ENCODE data around the gene SH3D19.
"Not testable (repeated sequence)": the region's sequence is repeated elsewhere in the genome, so short reads cannot be mapped to it uniquely, and the experiment has no call there.

Gene SH3D19

GRCh38 chr4:151097759-151098158 is 227.6 kb downstream of the SH3D19 start:
- peaks cover 21 to 48% of the 10 kb centered on the region in 2 donors for H3K4me1 Mint-ChIP-seq
- no peak for ATAC-seq (replicated peaks)
- H3K9me3 Mint-ChIP-seq = no peaks in the 10 kb centered on the region
- H3K27me3 Mint-ChIP-seq = peaks cover 0 to 13% of the 10 kb centered on the region in 2 donors
- peaks cover 24 to 30% of the 10 kb centered on the region in 2 donors for H3K36me3 Mint-ChIP-seq
- H3K27ac Mint-ChIP-seq = peak overlapping the region; percentile 100
- DNase-seq = no peak
- peak overlapping the region; percentile 91 to 97 for H3K4me3 Mint-ChIP-seq

GRCh38 chr4:151095142-151095541 is 230.3 kb downstream of the SH3D19 start:
- Mint-ChIP-seq H3K27ac (no peak overlapping the region), H3K4me1 (peaks cover 14 to 27% of the 10 kb centered on the region in 2 donors)

GRCh38 chr4:151094290-151094751 is 231.1 kb downstream of the SH3D19 start:
- Mint-ChIP-seq H3K27me3 (peaks cover 0 to 13% of the 10 kb centered on the region in 2 donors), H3K9me3 (no peaks in the 10 kb centered on the region), H3K4me3 (no peak overlapping the region), H3K4me1 (peaks cover 14 to 27% of the 10 kb centered on the region in 2 donors), H3K27ac (no peak overlapping the region), H3K36me3 (peaks cover 0 to 1% of the 10 kb centered on the region in 2 donors)
- ATAC-seq (replicated peaks) (no peak), DNase-seq (no peak)

More at GRCh38 chr4:151095142-151095541, 230.3 kb downstream of the SH3D19 start:
- ATAC-seq (replicated peaks) (no peak), DNase-seq (no peak)
- no peak overlapping the region for H3K4me3 Mint-ChIP-seq
- peaks cover 7 to 8% of the 10 kb centered on the region in 2 donors for H3K36me3 Mint-ChIP-seq
- H3K9me3 Mint-ChIP-seq = no peaks in the 10 kb centered on the region
- peaks cover 0 to 13% of the 10 kb centered on the region in 2 donors for H3K27me3 Mint-ChIP-seq

GRCh38 chr4:151093203-151093602 is 232.2 kb downstream of the SH3D19 start:
- no peaks in the 10 kb centered on the region for H3K36me3 Mint-ChIP-seq
- H3K4me3 Mint-ChIP-seq = no peak overlapping the region
- ATAC-seq (replicated peaks) = no peak
- peaks cover 1 to 13% of the 10 kb centered on the region in 2 donors for H3K27me3 Mint-ChIP-seq
- no peak for DNase-seq
- no peak overlapping the region for H3K27ac Mint-ChIP-seq
- H3K9me3 Mint-ChIP-seq = no peaks in the 10 kb centered on the region
- H3K4me1 Mint-ChIP-seq = peaks cover 11 to 21% of the 10 kb centered on the region in 2 donors

GRCh38 chr4:151092488-151092887 is 232.9 kb downstream of the SH3D19 start:
- ATAC-seq (replicated peaks) = no peak
- H3K9me3 Mint-ChIP-seq = no peaks in the 10 kb centered on the region
- no peak overlapping the region for H3K27ac Mint-ChIP-seq
- H3K27me3 Mint-ChIP-seq = peaks cover 8 to 13% of the 10 kb centered on the region in 2 donors
- H3K4me3 Mint-ChIP-seq = no peak overlapping the region
- H3K4me1 Mint-ChIP-seq = peaks cover 7 to 16% of the 10 kb centered on the region in 2 donors
- no peaks in the 10 kb centered on the region for H3K36me3 Mint-ChIP-seq
- DNase-seq = no peak

- H3K27ac Mint-ChIP-seq = no peak overlapping the region
- H3K9me3 Mint-ChIP-seq = no peaks in the 10 kb centered on the region
- no peak for ATAC-seq (replicated peaks)
- no peaks in the 10 kb centered on the region for H3K36me3 Mint-ChIP-seq
- no peak for DNase-seq
- peaks cover 13 to 15% of the 10 kb centered on the region in 2 donors for H3K27me3 Mint-ChIP-seq
- no peak overlapping the region for H3K4me3 Mint-ChIP-seq
- H3K4me1 Mint-ChIP-seq = peaks cover 6% of the 10 kb centered on the region in 2 donors
Measured at GRCh38 chr4:151091047-151091446, 234.4 kb downstream of the SH3D19 start.

GRCh38 chr4:151087467-151087866 is 237.9 kb downstream of the SH3D19 start:
- Mint-ChIP-seq H3K27me3 (peaks cover 0 to 15% of the 10 kb centered on the region in 2 donors), H3K4me1 (no peaks in the 10 kb centered on the region), H3K36me3 (no peaks in the 10 kb centered on the region), H3K9me3 (no peaks in the 10 kb centered on the region), H3K4me3 (no peak overlapping the region), H3K27ac (no peak overlapping the region)
- DNase-seq (no peak), ATAC-seq (replicated peaks) (no peak)

- not testable (repeated sequence) for DNase-seq; H3K36me3 Mint-ChIP-seq; H3K9me3 Mint-ChIP-seq; H3K27ac Mint-ChIP-seq; ATAC-seq (replicated peaks); H3K4me1 Mint-ChIP-seq; H3K4me3 Mint-ChIP-seq; H3K27me3 Mint-ChIP-seq
Measured at GRCh38 chr4:151077978-151078377, 247.4 kb downstream of the SH3D19 start.

- Mint-ChIP-seq H3K27me3 (no peaks in the 10 kb centered on the region), H3K27ac (no peak overlapping the region)
- no peak for ATAC-seq (replicated peaks)
Measured at GRCh38 chr4:151074416-151074916, 250.9 kb downstream of the SH3D19 start.

More at GRCh38 chr4:151074416-151074916, 250.9 kb downstream of the SH3D19 start:
- no peak for DNase-seq
- H3K4me1 Mint-ChIP-seq = no peaks in the 10 kb centered on the region
- no peaks in the 10 kb centered on the region for H3K9me3 Mint-ChIP-seq
- no peak overlapping the region for H3K4me3 Mint-ChIP-seq
- no peaks in the 10 kb centered on the region for H3K36me3 Mint-ChIP-seq

Measured in stimulated activated naive B cell treated with anti-CD40 and anti-IgM and Interleukin-4, amounts not matched to agents 10 μg/mL and 1 μg/mL and 100 μg/mL, for 72 hours (primary cell).